Measurements from ENCODE around the gene HP.

The HP gene

DNA sequence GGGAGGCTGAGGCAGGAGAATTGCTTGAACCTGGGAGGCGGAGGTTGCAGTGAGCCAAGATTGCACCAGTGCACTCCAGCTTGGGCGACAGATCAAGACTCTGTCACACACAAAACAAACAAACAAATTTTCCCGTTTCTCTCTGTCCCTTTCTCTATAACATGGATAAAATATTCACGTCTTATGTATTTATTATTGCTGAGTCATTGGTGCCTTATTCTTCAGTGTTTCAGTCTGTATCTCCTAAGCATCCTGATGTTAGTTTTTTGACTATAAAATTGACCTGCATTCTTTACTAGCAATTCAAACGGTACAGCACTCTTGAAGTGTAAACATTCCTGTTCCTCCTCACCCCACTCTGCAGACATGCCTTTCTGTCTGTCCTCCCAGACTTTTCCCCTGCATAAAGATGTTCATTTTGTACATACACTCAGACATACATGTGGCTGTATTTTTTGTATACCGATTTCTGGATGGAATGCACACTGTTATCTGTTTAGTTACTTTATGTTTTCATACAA, 29.4 kb upstream of the HP start:
- ChIA-PET POLR2A (no interaction called here), CTCF (no interaction called here)
- H3K4me3 ChIP-seq (ENCODE audit: low read depth, low read length): no peak overlapping the region
- no peak for DNase-seq (ENCODE audit: low read depth, low spot score)
- TF ChIP-seq CTCF (IDR thresholded peaks at IDR 0.05; ENCODE audit: insufficient read depth, low read length, missing control alignments): no peak

DNA sequence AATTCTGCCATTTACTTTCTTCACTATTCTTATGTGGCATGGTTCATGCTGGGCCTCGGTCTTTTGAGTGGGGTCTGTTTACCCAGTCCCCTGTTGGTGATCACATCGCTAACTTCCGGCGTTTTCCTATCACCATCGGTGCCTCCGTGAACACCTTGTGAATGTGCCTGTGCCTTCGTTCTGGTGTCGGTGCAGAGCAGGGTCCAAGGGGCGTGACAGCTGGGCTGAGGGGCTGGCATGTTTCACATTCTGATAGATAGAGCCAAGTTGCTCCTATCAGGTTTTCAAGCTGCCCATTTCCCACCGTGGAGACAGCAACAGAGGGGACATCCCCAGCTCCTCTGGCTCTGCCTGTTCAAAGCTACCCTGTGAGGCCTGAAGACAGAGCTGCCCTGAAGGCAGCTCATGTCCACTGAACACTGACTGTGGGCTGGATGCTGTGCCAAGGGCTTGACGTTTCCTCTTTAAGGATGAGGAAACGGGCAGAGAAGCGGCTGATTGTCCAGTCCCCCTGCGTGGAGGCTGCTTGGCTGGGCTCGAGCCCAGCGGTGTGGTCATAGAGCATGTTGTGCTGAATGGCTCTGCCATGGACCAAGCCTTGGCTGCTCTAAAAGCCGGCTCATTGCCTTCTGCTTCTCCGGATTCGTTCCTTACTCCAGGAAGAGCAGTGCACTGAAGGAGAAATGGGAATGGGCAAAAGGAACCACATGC, 28.7 kb upstream of the HP start:
- no peak for TF ChIP-seq CTCF (IDR thresholded peaks at IDR 0.05; ENCODE audit: insufficient read depth, low read length, missing control alignments)
- no peak for DNase-seq (ENCODE audit: low read depth, low spot score)
- CTCF ChIA-PET: no interaction called here
- no peak overlapping the region for H3K4me3 ChIP-seq (ENCODE audit: low read depth, low read length)
- POLR2A ChIA-PET: no interaction called here

DNA sequence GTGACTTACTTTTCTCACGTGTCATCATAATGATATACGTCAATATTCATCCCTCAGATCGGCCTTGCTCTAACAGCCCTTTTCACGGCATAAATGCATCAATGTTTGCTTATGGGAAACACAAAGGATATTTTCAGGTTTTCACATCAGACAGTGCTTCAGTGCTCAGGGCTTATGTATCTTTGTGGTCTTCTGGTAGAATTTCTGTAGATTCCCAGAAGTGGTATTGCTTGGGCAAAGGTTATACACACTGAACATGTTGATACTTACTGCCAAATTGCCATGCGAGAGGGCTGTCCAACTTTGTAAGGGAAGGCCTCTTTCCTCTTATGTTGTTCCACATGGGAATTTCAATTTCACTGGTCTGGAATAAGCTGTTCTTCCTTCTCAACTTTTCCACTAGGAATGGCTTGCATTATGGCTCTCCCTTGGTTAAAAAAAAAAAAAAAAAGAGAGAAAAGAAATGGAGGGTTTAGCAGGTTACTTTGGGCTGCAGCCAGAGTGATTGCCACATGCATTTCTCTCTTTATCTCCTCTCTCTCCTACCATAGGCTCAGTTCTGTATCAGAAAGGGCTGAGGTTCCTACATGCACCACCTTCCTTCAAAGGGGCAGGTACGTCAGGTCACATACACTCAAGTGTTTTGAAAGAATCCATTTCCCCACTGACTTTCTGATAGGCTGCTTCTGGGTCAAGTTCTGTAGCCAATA, 26.5 kb upstream of the HP start:
- no peak overlapping the region for H3K4me3 ChIP-seq (ENCODE audit: low read depth, low read length)
- CTCF ChIA-PET: no interaction called here
- DNase-seq (ENCODE audit: low read depth, low spot score): no peak
- no peak for TF ChIP-seq CTCF (IDR thresholded peaks at IDR 0.05; ENCODE audit: insufficient read depth, low read length, missing control alignments)
- POLR2A ChIA-PET: no interaction called here

DNA sequence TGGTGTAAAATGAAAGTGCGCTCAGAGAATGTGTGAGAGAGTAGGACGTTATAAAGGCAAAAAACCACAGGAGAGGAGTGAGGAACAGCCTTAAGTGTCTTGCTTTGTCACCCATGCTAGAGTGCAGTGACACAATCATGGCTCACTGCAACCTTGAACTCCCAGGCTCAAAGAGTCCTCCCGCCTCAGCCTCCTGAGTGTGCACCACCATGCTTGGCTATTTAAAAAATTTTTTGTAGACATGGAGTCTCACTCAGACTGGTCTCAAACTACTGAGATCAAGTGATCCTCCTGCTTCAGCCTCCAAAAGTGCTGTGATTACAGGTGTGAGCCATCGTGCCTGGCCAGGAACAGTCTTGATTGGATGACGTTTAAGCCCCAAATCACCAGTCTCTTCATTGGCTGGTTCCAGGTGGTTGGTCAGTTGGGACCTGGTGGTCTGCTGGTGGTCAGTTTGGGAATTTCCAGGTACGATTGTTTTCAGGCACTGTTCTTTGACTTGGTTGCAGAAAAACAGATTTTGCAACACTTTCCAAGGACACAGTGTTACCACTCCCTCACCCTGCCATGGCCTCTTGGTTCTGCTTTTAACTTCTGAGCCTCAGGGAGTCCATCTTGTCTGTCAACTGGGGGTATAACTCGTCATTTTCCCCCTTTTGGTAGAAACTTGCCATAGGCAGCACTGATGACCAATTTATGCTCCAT, 24.6 kb upstream of the HP start:
- DNase-seq (ENCODE audit: low read depth, low spot score): no peak
- POLR2A ChIA-PET: no interaction called here
- TF ChIP-seq CTCF (IDR thresholded peaks at IDR 0.05; ENCODE audit: insufficient read depth, low read length, missing control alignments): no peak
- no peak overlapping the region for H3K4me3 ChIP-seq (ENCODE audit: low read depth, low read length)
- CTCF ChIA-PET: no interaction called here

DNA sequence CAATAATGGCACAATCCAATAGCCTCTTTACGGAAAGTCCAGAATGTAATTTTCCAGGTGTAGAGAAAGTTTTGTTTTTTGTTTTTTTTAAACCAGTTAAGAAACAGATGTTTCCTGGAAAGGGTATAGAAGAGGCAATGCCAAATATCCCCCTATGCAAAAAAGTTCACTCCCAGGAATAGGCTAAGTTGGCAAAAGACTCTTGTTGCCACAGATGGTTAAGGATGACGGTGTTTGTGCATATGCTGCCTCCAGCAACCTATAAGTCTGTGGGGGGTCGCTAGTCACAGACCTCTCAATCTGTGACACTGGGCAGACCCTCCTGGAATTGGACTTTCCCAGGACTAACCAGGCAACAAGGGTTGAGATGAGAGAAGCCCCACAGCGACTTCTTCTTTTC, 20.9 kb upstream of the HP start:
- DNase-seq (ENCODE audit: low read depth, low spot score): no peak
- ChIA-PET CTCF (no interaction called here), POLR2A (no interaction called here)
- TF ChIP-seq CTCF (IDR thresholded peaks at IDR 0.05; ENCODE audit: insufficient read depth, low read length, missing control alignments): no peak
- H3K4me3 ChIP-seq (ENCODE audit: low read depth, low read length): no peak overlapping the region

GRCh38 chr16:72036098-72036497, 18.2 kb upstream of the HP start:
- DNase-seq (ENCODE audit: low read depth, low spot score): no peak
- H3K4me3 ChIP-seq (ENCODE audit: low read depth, low read length): no peak overlapping the region
- no peak for TF ChIP-seq CTCF (IDR thresholded peaks at IDR 0.05; ENCODE audit: insufficient read depth, low read length, missing control alignments)
- ChIA-PET POLR2A (no interaction called here), CTCF (no interaction called here)
